KOPT-K1 (cell line): ENCODE data around the gene MRPL58.
"Not testable (repeated sequence)": the region's sequence is repeated elsewhere in the genome, so short reads cannot be mapped to it uniquely, and the experiment has no call there.

ENCODE experiments used
- H3K27ac ChIP-seq: fragments of 200-600 bp; sonication (generic); 2 replicates; pipeline ENCODE4 v1.5.1; 2016; ENCODE audit warnings: antibody characterized with exemption, mild to moderate bottlenecking, low read depth, low read length; ENCODE audit not compliant: poor library complexity, severe bottlenecking
- H3K36me3 ChIP-seq: fragments of 200-600 bp; sonication (generic); 2 replicates; pipeline ENCODE4 v1.5.1; 2017; ENCODE audit warnings: antibody characterized with exemption, mild to moderate bottlenecking, low read length, moderate library complexity; ENCODE audit not compliant: insufficient read depth
- H3K9me3 ChIP-seq: fragments of 200-600 bp; sonication (generic); 2 replicates; pipeline ENCODE4 v1.5.1; 2017; ENCODE audit warnings: antibody characterized with exemption, low read length, mild to moderate bottlenecking; ENCODE audit not compliant: insufficient read depth, poor library complexity, severe bottlenecking

MRPL58 gene

DNA sequence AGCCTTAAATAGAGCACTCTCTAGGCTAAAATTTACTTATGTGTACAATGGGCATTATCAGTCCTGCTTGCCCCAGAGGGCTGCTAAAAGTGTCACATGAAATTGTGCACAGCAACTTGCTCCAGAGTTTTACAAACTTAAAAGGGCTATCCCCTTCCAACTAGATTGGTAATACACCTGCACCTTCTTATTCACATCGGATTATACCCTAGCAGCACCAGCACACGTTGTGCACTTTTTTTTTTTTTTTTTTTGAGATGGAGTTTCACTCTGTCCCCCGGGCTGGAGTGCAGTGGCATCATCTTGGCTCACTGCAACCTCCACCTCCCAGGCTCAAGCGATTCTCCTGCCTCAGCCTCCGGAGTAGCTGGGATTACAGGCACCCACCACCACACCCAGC, 31.3 kb downstream of the MRPL58 start:
- not testable (repeated sequence) for H3K9me3 ChIP-seq
- H3K36me3 ChIP-seq: peaks cover 40% of the 10 kb centered on the region

DNA sequence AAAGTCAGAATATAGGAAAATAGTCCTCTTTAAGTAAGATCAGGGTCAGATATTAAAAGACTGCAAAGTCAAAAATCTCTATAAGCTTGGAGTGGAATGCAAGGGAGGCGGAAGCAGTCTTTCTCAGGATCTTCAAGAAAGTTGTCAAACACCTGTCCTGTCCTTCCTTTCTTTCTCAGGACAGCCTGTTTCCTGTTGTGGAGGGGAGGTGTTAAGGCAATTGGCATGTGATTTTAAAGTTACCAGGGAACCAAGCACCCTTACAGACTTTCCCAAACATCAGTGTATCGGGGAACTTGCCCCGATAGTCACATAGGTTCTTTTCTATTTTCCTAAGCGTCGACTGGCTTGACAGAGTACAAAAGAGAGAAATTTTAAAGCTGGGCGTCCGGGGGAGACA, 32.2 kb downstream of the MRPL58 start:
- H3K36me3 ChIP-seq: peaks cover 37% of the 10 kb centered on the region
- H3K9me3 ChIP-seq: no peaks in the 10 kb centered on the region
- no peak overlapping the region for H3K27ac ChIP-seq

More for the DNA sequence above, 31.3 kb downstream of the MRPL58 start:
- not testable (repeated sequence) for H3K27ac ChIP-seq

DNA sequence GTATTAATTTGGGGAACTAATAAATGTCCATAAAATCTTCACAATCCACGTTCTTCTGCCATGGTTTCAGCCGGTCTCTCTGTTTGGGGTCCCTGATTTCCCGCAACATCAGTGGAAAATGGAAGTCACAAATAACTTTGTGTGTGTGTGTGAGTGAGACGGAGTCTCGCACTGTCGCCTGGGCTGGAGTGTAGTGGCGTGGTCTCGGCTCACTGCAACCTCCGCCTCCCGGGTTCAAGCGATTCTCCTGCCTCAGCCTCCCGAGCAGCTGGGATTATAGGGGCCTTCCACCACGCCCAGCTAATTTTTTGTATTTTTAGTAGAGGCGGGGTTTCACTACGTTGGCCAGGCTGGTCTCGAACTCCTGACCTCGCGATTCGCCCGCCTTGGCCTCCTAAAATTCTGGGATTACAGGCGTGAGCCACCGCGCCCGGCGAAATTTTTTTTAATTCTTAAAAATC, 33.5 kb downstream of the MRPL58 start:
- Histone ChIP-seq H3K36me3 (peaks cover 33% of the 10 kb centered on the region), H3K27ac (peak overlapping the region; percentile 81)

DNA sequence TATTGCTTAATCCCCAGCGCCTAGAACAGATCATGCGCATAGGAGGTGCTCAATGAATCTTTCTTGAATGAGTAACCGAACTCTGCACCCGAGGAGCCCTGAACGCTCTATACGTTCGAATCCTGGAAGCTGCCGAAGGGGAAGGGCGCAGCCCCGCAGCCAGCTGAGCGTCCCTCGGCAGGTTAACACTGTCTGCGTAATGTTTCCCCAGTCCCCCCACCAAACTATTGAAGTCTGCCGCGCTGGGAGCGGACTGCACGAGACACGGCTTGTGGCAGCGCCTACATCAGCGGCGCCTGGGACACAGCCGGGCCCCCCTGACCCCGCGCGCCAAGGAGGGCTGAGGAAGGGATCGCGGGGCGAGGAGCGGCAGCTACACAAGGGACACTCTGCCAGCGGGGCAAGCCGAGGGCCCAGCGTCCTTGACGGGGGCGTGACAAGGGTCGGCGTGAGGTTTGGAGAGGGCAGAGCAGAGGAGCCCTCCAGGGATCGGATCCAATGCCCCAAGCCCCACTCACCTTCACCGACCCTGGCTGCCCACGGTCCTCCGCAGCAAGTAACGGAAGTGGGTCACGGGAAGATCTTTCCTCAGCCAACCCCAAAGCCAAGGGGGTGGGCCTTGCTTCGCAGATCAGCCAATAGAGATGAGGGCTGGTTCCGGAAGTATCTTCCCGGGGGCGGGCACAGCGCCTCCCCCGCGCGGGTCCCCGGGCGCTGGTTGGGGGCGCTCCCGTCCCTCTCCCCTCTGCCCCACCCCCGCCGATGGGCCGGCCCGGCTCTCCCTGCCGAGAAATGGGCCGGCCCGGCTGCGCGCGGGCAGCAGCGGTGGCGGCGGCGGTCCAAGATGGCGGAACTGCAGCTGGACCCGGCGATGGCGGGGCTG, 34.2 kb downstream of the MRPL58 start, which contains the start of the genes ATP5PD and KCTD2:
TSS of gene ATP5PD (minus strand) at position 563 of the 883 bp plus-strand sequence. CDS start 4,319 bp downstream, outside the sequence.
TSS of gene KCTD2 (plus strand) at position 819 of the 883 bp plus-strand sequence. CDS start at position 845, 26 bp downstream.
- Histone ChIP-seq H3K9me3 (no peaks in the 10 kb centered on the region), H3K36me3 (peaks cover 32% of the 10 kb centered on the region), H3K27ac (peak within 1 kb of the TSS; percentile 81)

More for the DNA sequence above, 33.5 kb downstream of the MRPL58 start:
- not testable (repeated sequence) for H3K9me3 ChIP-seq

DNA sequence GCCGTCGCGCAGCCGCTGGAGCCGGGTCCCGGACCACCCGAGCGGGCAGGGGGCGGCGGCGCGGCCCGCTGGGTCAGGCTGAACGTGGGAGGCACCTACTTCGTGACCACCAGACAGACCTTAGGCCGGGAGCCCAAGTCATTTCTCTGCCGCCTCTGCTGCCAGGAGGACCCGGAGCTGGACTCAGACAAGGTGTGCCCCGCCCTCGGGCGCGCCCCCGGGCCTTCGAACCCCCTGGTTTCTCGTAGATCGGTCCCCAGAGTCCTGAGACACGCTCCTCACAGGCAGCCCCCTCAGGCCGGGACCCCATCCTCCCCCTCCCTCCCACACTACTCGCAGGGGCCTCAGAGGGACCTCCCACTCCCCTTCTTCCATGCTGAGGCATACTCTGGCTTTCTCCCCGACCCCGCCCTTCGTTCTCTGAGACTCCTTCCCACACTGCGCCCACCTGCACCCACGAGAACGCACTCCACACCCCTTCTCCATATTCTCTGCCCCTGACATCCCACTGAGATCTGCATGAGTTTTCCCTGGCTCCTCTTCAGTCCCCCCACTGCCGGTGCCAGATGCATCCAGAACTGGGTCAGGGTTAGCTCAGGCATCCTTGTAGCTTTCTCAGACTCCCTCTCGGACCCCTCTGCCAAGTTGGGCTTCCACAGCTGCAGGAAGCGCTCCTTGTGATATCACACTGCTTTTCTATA, 35.1 kb downstream of the MRPL58 start:
- Histone ChIP-seq H3K27ac (peak overlapping the region; percentile 81), H3K36me3 (peaks cover 32% of the 10 kb centered on the region), H3K9me3 (no peaks in the 10 kb centered on the region)

DNA sequence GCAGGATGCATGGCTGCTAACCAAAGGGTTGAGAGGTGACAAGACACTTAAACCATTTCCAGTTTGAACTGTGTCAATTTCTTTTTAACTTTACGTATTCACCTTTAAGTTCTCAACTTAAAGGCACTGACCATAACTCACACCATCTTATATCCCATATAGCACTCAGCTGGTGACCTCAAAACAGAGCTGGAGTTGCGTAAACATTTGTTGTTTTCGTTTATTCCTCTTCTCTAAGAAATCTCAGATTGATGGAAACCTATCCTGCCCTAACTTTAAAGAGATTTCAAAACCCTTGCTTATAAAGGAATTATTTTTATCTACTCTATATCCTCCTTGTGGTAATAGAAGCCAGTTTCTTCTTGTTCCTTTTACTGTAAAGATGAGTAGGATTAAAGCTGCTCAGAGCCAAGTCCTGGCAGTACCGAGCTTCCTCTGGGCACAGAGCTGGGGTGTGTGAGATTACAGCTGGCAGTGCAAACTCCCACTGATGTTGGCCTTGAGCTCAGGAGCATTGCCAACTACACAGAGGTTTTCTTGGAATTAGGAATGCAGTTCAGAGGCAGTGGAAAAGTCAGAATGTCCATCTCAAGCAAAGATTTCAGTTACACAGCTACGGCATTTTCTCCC, 35.9 kb downstream of the MRPL58 start:
- H3K36me3 ChIP-seq: peaks cover 38% of the 10 kb centered on the region
- no peaks in the 10 kb centered on the region for H3K9me3 ChIP-seq
- no peak overlapping the region for H3K27ac ChIP-seq

DNA sequence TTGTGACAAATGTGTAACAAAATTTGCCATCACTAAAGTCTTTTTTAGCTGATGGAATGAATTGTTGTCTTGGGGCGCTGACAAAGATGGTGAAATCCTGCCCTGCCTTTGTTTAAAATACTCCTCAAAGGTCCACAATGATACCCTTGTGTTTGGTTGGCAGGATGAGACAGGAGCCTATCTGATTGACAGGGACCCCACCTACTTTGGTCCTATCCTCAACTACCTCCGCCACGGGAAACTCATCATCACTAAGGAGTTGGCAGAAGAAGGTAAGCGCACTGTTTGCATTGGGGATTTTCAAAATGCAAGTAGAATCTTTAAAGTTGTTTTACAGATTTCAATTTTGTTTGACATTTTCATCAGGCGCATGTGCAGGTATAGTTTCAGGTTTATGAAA, 36.6 kb downstream of the MRPL58 start:
- Histone ChIP-seq H3K36me3 (peaks cover 45% of the 10 kb centered on the region), H3K9me3 (no peaks in the 10 kb centered on the region), H3K27ac (no peak overlapping the region)

DNA sequence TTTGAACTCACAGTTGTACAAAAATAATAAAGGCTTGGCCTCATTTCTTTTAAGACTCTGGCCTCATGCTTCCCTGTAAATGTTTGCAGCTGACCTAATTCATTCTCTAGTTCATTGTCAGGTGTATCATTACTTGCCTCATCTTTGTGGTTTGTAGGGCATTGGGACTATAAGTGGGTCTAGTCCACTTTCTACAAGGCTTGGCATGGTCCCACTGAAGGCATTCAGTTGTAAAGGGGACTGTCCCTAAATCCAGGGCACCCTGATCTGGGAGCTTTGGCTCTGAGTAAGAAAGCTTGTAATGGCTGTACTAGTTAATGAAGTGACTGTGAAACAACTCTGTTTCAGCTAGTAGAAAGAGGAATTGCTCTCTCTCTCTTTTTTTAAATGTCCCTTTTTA, 37.2 kb downstream of the MRPL58 start:
- peaks cover 52% of the 10 kb centered on the region for H3K36me3 ChIP-seq
- no peaks in the 10 kb centered on the region for H3K9me3 ChIP-seq
- no peak overlapping the region for H3K27ac ChIP-seq

DNA sequence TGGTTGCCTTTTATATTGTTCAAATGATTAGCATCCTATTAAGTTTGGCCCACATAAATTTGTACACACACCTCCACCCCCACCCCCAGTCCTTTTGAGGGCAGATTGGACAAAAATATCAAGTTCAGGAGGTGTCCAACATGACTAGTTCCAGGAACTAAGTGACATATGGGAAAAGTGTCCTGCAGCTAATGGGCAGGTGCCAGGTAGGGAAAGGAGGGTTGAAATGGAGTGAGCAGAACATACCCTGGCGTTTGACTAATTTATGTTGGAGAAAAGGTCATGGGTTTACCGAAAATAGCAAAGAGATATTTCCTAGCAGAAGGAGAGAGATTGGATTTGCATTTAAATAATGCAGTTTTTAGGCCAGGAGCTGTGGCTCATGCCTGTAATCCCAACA, 39.5 kb downstream of the MRPL58 start:
- Histone ChIP-seq H3K36me3 (peaks cover 72% of the 10 kb centered on the region), H3K27ac (no peak overlapping the region), H3K9me3 (no peaks in the 10 kb centered on the region)

DNA sequence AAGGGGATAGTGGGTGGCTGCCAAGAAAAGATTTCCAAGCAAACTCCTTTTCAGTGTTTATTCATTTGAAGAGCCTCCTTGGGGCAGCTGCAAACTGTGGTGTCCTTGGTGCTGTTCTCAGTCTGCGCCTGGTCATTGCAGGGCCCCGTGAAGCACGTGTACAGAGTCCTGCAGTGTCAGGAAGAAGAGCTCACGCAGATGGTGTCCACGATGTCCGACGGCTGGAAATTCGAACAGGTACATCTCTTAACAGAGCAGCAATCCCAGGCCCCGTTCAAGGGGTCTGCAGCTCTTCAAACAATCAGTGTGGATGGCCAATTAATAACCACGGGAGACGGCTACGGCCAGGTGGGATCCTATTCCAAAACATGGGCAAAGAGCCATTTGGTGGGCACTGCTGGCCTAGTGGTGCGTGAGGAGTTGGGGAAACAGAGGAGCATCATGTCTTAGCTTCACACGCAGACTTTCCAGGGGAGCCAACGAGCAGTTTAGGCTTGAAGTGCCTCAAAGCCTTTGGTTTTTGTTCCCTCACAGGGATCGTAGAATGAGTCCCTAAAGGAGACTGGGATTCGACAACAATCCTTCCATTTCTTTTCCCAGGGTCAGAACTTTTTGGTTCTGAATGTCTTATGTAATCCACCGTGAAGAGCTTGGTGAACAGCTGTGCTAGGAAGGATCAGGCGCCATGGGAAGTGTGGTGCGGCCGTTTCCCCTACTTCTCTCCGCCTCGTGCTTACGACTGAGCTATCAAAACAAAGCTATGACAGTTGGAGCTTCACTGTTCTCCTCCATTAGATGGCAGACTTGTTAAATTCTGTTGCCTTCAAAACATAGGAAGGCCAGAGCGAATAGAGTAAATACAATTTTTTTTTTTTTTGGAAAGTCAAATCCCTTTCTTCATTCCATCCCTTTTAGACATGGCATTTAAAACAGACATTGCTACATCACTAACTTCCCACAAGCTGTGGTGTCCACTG, 47.2 kb downstream of the MRPL58 start:
- Histone ChIP-seq H3K9me3 (no peaks in the 10 kb centered on the region), H3K27ac (no peak overlapping the region), H3K36me3 (peaks cover 88% of the 10 kb centered on the region)

DNA sequence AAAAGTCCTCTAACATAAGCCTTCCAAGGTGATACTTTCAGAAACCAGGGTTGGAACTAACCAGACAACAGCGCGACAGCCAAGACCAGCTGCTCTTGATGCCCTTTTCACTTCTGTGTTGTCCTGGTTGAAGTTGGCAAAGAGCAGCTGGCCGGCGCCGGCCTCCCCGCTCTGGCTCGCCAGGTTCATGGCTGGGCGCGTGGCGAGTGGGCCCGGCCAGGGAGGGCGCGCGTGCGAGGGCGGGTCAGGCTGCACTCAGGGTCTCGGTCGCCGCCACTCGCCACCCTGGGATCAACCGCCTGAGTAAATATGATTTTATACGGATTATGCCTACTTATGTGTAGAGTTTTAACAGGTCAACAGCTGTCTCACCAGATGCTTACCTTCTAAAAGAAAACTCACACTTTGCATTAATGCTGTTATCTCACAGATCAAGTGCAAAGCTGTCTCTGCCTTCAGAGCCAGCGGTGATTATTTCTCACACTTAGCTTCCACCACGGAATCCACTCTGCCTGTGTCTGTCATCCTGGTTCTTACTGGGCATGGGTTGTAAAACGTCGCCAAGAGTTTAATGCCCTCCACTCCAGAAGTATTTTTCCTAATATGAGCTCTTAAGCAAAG, 48.1 kb downstream of the MRPL58 start:
- Histone ChIP-seq H3K9me3 (no peaks in the 10 kb centered on the region), H3K27ac (no peak overlapping the region), H3K36me3 (peaks cover 88% of the 10 kb centered on the region)

DNA sequence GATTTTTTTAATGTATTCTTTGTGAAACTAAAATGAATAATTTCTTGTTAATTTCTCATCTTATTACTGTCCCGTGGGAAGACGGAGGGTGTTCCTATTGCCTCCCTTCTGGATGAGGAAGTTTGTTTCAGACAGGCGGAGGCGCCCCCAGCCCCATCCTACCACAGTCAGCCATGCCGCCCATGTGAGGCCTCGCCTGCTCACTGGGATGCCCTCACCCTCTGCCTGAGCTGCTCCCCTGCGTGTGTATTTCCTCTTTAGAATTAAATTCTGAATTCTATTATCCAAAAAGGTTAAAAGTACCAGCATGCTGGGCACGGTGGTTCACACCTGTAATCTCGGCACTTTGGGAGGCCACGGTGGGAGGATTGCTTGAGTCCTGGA, 48.6 kb downstream of the MRPL58 start:
- Histone ChIP-seq H3K27ac (no peak overlapping the region), H3K36me3 (peaks cover 85% of the 10 kb centered on the region), H3K9me3 (no peaks in the 10 kb centered on the region)

DNA sequence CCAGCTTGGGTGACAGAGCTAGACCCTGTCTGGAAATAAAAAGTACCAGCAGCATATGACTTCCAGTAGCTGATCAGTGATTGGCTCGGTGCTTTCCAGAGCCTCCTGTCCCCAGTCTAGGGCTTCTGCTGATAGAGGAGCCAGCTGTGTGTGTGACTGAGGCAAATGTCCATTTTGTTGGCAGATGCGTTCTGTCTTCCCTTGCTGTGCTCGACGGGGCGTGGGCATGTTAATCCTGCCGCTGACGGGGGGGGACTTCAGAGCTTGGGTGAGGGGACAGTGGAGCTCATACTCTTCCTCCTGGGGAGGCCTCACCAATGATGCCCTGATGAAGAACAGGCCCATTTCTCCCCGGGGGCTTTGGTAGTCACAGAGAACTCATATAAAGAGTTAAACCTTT, 49.1 kb downstream of the MRPL58 start:
- no peak overlapping the region for H3K27ac ChIP-seq
- H3K9me3 ChIP-seq: no peaks in the 10 kb centered on the region
- H3K36me3 ChIP-seq: peaks cover 79% of the 10 kb centered on the region

DNA sequence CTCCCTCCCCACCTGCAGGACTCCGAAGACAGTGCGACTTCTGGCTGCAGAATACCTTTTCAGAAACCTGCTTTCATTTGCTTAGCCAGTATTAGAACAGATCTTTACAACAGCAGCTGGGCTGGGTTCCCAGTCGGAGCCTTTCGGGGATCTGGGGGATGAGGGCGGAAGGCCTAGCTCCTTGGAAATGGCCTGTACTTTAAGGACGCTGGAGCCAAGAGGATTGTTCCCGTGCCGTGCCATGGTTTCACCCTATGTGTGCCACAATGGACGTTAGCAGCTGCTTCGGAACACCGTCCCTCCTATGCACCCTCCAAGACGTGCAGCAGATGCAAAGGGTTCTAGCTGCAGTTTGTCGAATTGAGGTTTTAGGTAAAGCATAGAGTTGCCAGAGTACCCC, 50.7 kb downstream of the MRPL58 start:
- no peaks in the 10 kb centered on the region for H3K9me3 ChIP-seq
- H3K27ac ChIP-seq: no peak overlapping the region
- peaks cover 70% of the 10 kb centered on the region for H3K36me3 ChIP-seq
